BE2C (cell line): Measurements from ENCODE around the gene CHD5.

Experiments
- DNase-seq: peaks from one replicate; pipeline ENCODE4 v3.0.0-alpha.2; 2020
- H3K27me3 ChIP-seq: fragments of 250-450 bp; sonication (Bioruptor Pico); 2 replicates; pipeline ENCODE4 v1.5.1; 2020; ENCODE audit warnings: mild to moderate bottlenecking
- H3K36me3 ChIP-seq: fragments of 250-450 bp; sonication (Bioruptor Pico); 2 replicates; pipeline ENCODE4 v1.5.1; 2020; ENCODE audit warnings: mild to moderate bottlenecking
- H3K4me1 ChIP-seq: fragments of 250-450 bp; sonication (Bioruptor Pico); 2 replicates; pipeline ENCODE4 v1.5.1; 2020
- H3K4me3 ChIP-seq: 2 replicates; pipeline ENCODE4 v1.5.1; 2011; ENCODE audit warnings: low read depth, low read length
- H3K9me3 ChIP-seq: fragments of 250-450 bp; sonication (Bioruptor Pico); 2 replicates; pipeline ENCODE4 v1.5.1; 2020
- CTCF ChIP-seq: IDR thresholded peaks from 2 replicates; pipeline ENCODE4 v1.5.1; 2012; ENCODE audit warnings: mild to moderate bottlenecking, low read depth, low read length

CHD5 gene

DNA sequence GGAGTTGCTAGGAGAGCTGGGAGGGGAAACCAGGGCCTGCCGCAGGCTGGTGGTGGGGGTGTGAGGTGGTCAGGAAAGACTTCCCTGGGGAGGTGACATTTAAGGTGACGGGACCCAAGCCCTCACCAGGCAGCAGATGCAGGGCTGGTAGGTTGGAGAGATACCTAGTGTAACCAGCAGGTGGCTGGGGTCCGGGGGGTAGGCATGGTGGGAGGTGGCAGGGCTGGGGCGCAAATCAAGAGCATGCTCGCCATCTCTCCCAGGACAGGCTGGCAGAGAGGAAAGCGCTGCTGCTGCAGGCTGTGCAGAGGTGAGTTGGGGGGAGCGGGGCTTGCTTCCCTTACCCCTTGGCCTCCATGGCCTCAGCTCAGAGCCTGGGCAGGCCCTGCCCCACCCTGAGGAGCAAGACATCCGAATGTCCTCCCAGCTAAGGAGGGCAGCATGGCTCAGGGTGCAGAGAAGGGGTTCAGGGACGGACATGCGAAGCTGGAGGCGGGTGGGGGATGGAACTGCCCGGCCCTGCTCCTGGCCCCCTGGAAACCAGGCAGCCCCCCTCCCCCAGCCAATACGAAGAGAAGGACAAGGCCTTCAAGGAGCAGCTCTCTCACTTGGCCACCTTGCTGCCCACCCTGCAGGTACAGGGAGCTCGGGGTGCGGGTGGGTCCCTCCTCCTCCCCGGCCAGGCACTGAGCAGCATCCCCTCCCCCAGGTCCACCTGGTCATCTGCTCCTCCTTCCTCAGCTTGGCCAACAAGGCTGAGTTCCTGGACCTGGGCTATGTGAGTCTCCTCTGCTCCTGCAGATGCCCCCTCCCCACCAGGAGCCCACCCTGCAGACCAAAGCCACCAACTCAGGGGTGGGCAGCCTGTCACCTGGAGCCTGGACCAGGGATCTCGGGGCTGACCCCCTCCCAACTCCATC lies 29.8 kb upstream of the CHD5 start:
- Histone ChIP-seq H3K4me1 (no peaks in the 10 kb centered on the region), H3K4me3 (peak overlapping the region; percentile 65), H3K27me3 (no peaks in the 10 kb centered on the region), H3K9me3 (no peaks in the 10 kb centered on the region), H3K36me3 (peaks cover 4% of the 10 kb centered on the region)
- DNase-seq: peak; percentile 42
- peak; percentile 44; the same call in 1 of the 2 replicates for TF ChIP-seq CTCF

DNA sequence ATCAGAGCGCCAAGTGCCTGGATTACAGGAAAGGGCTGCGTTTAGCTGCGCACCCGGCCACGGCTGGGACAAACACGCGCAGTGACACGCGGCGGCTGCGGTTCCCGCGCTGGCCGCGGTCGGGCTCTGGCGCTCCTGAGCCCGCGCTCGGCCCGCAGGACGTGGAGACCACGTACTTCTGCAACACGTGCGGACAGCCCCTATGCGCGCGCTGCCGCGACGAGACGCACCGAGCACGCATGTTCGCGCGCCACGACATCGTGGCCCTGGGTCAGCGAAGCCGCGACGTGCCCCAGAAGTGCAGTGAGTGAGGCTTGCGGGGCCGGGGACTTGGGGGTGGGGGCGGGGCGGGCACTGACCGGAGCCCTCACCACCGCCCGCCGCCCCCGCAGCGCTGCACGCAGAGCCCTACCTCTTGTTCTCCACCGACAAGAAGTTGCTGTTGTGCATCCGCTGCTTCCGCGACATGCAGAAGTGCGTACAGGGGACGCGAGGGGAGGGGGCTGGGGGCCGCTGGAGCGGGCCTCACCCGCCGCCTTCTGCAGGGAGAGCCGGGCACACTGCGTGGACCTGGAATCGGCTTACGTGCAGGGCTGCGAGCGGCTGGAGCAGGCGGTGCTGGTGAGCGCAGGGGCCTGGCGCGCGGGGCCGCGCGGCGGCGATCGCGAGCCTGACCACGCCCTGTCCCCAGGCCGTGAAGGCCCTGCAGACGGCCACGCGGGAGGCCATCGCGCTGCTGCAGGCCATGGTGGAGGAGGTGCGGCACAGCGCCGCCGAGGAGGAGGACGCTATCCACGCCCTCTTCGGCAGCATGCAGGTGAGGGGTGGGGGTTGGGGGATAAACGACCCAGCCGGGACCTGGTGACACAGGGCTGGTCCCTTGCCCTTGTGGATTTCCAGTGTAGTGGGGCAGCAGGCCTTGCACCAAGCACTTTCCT lies 28.9 kb upstream of the CHD5 start:
- TF ChIP-seq CTCF: peak; percentile 48

GRCh38 chr1:6207921-6208320 lies 27.8 kb upstream of the CHD5 start:
- DNase-seq: no peak
- Histone ChIP-seq H3K36me3 (peaks cover 4% of the 10 kb centered on the region), H3K9me3 (no peaks in the 10 kb centered on the region), H3K4me1 (no peaks in the 10 kb centered on the region), H3K27me3 (no peaks in the 10 kb centered on the region), H3K4me3 (peak overlapping the region; percentile 4; the same call in 1 of the 2 replicates)
- no peak for TF ChIP-seq CTCF

More for the DNA sequence above, 28.9 kb upstream of the CHD5 start:
- Histone ChIP-seq H3K27me3 (no peaks in the 10 kb centered on the region), H3K4me3 (peak overlapping the region; percentile 65), H3K36me3 (peaks cover 4% of the 10 kb centered on the region), H3K4me1 (no peaks in the 10 kb centered on the region), H3K9me3 (no peaks in the 10 kb centered on the region)
- peak; percentile 72 for DNase-seq

GRCh38 chr1:6207075-6207885 lies 27.2 kb upstream of the CHD5 start:
- DNase-seq: no peak
- Histone ChIP-seq H3K4me1 (no peaks in the 10 kb centered on the region), H3K9me3 (no peaks in the 10 kb centered on the region), H3K27me3 (no peaks in the 10 kb centered on the region), H3K36me3 (peaks cover under 1% of the 10 kb centered on the region; the same call in 1 of the 2 replicates), H3K4me3 (no peak overlapping the region)
- TF ChIP-seq CTCF: no peak

GRCh38 chr1:6206520-6206855 lies 26.4 kb upstream of the CHD5 start:
- no peak for DNase-seq
- Histone ChIP-seq H3K4me3 (no peak overlapping the region), H3K4me1 (no peaks in the 10 kb centered on the region), H3K9me3 (no peaks in the 10 kb centered on the region), H3K36me3 (no peaks in the 10 kb centered on the region), H3K27me3 (no peaks in the 10 kb centered on the region)
- no peak for TF ChIP-seq CTCF
